Measurements from ENCODE around the gene PRDM9. TPM values are rescaled to one million over a fixed set of nuclear protein-coding genes. Genes with fewer than 3 reads are reported as not detected.

Gene PRDM9
- total and polyA plus RNA-seq, 2 donors (not counting 3 experiments of a cell fraction or from before 2014, with no cell fraction given), result not detected

- Histone ChIP-seq H4K20me1 (replicated peaks; ENCODE audit: control insufficient read depth, extremely low read depth, insufficient read depth, low read length) (no peaks in the 10 kb centered on the region), H2AFZ (ENCODE audit: low read depth, low read length) (no peak overlapping the region), H3K4me1 (ENCODE audit: control insufficient read depth, extremely low read depth, insufficient read depth, low read length) (no peaks in the 10 kb centered on the region), H3K36me3 (ENCODE audit: control insufficient read depth in 2 of 2, extremely low read depth in 1 of 2, insufficient read depth in 2 of 2, low read length in 2 of 2) (no peaks in the 10 kb centered on the region), H3K79me2 (ENCODE audit: control insufficient read depth, insufficient read depth, low read length) (no peaks in the 10 kb centered on the region), H3K9me3 (replicated peaks; ENCODE audit: control insufficient read depth, insufficient read depth, low read length) (peaks cover 2% of the 10 kb centered on the region), H3K27me3 (ENCODE audit: control insufficient read depth in 2 of 2, insufficient read depth in 2 of 2, low read length in 2 of 2) (no peaks in the 10 kb centered on the region), H3K9me1 (replicated peaks; ENCODE audit: control insufficient read depth, extremely low read depth, insufficient read depth, low read length) (no peaks in the 10 kb centered on the region), H3K4me2 (ENCODE audit: insufficient read depth, low read length) (no peak overlapping the region), H3K9ac (replicated peaks; ENCODE audit: extremely low read depth, insufficient read depth, low read length) (no peak overlapping the region), H3K27ac (ENCODE audit: insufficient read depth, low read depth, low read length) (no peak overlapping the region), H3K4me3 (replicated peaks in 1 of 3; ENCODE audit: insufficient read depth in 1 of 3, low read depth in 1 of 3, low read length in 3 of 3) (no peak overlapping the region)
- CTCF ChIA-PET, result no interaction called here
- TF ChIP-seq JUN (IDR thresholded peaks at IDR 0.05; ENCODE audit: borderline replicate concordance, insufficient read depth, insufficient read length, low read depth) (no peak), FOS (IDR thresholded peaks at IDR 0.05; ENCODE audit: borderline replicate concordance, insufficient read depth, low read length) (no peak), GATA2 (IDR thresholded peaks at IDR 0.05; ENCODE audit: insufficient read depth, insufficient read length, low read depth, low read length) (no peak), MAX (IDR thresholded peaks at IDR 0.05; ENCODE audit: insufficient read depth, insufficient read length) (no peak), POLR2A (IDR thresholded peaks at IDR 0.05; ENCODE audit: low read depth, low read length) (no peak), MYC (IDR thresholded peaks at IDR 0.05; ENCODE audit: low read depth, low read length) (no peak), POLR2AphosphoS5 (IDR thresholded peaks at IDR 0.05; ENCODE audit: insufficient read depth, low read depth, low read length) (no peak), EZH2 (IDR thresholded peaks at IDR 0.05; ENCODE audit: borderline replicate concordance, low read depth, low read length, severe bottlenecking) (no peak), CTCF (IDR thresholded peaks at IDR 0.05; ENCODE audit: extremely low read depth in 1 of 2, insufficient read depth in 1 of 2, low read depth in 1 of 2, low read length in 2 of 2) (no peak)
- no peak for FAIRE-seq
- dilution Hi-C loops (cut with MboI; ENCODE audit: extremely low pct_ligation_motif_present, low sequenced_read_pairs) (no loop called here), intact Hi-C loops (cut with micrococcal nuclease) (no loop called here)
- DNase-seq (ENCODE audit: low read depth, low spot score), result no peak
- no TSS peak for BruUV-seq (replicated peaks)
- POLR2A ChIA-PET, result no interaction called here
These were observed 33.5 kb upstream of the PRDM9 start for GRCh38 chr5:23473915-23474314.
